Psoas muscle (tissue), 8 donors: ENCODE data around the gene RAB8A. TPM values are rescaled to one million over a fixed set of nuclear protein-coding genes. Genes with fewer than 3 reads are reported as not detected.

Experiments used
- ATAC-seq, 4 donors: fragments of 200-7000 bp; cut with Tn5 transposase; one replicate each; pipeline ENCODE4 v1.9.1; 2020; ENCODE audit warnings: moderate library complexity in 3 of 4, mild to moderate bottlenecking in 2 of 4
- DNase-seq, 2 donors: peaks; one replicate each; pipeline ENCODE4 v3.0.0-alpha.2; 2020
- H3K27ac ChIP-seq: fragments of 200-600 bp; one replicate; pipeline ENCODE4 v1.8.0; 2022
- H3K27me3 ChIP-seq, 3 donors: fragments of 200-600 bp in 1 of 3; one replicate each; pipeline versions ENCODE4 v1.6.1 to v1.8.0; 2013 to 2022; ENCODE audit warnings: low read length in 2 of 3, mild to moderate bottlenecking in 2 of 3, moderate library complexity in 1 of 3; ENCODE audit not compliant: insufficient read depth in 3 of 3
- H3K36me3 ChIP-seq, 2 donors: fragments of 200-600 bp in 1 of 2; one replicate each; pipeline versions ENCODE4 v1.6.1 to v1.8.0; 2013 to 2022; ENCODE audit warnings: low read depth in 1 of 2, mild to moderate bottlenecking in 1 of 2, moderate library complexity in 1 of 2; ENCODE audit not compliant: insufficient read depth in 1 of 2
- H3K4me1 ChIP-seq: fragments of 200-600 bp; one replicate; pipeline ENCODE4 v1.8.0; 2022
- H3K4me3 ChIP-seq: fragments of 200-600 bp; one replicate; pipeline ENCODE4 v1.8.0; 2022; ENCODE audit warnings: mild to moderate bottlenecking
- H3K9me3 ChIP-seq: fragments of 200-600 bp; one replicate; pipeline ENCODE4 v1.8.0; 2022
- CTCF ChIP-seq: fragments of 200-600 bp; IDR thresholded peaks from one replicate; pipeline ENCODE4 v1.8.0; 2022; ENCODE audit warnings: antibody characterized with exemption
- WGBS, 3 donors: extraction: QIAGEN DNeasy Blood & Tissue Kit; methylation state at CpG; one replicate each; pipeline versions ENCODE4 v1.1.6 to v1.1.7; 2013; 5-methylcytosine and 5-hydroxymethylcytosine counted together
- intact Hi-C, 2 donors: fragments of 100-400 bp; cut with DNase I; formaldehyde crosslinking; loops; one replicate each; pipeline versions ENCODE4 v1.11.0 to v1.14.2; 2022
- polyA plus RNA-seq, 3 donors: library from polyadenylated mRNA; stranded (reverse); fragments of 200-250 nt; gene quantifications; one replicate each; pipeline ENCODE4 v1.2.3, GENCODE V29; 2013
- total RNA-seq, 4 donors: library from RNA; stranded (reverse); fragmentation: NEBNext Ultra II Directional in 2 of 4; extraction: Animal tissue kit (Norgen Biotek cat#: 25700) in 2 of 4; gene quantifications; one replicate each; pipeline versions ENCODE4 v1.2.1 to v1.2.4, GENCODE V29; 2021 to 2023
- donor health status: healthy with polysubstance abuse.
- donor health status: DM: no; HTN: no; CAD: no; lungs with moderate emphysema.
- donor health status: Bipolar disorder and iron deficiency.
- donor health status: healthy.
- donor health status: DM: yes; HTN: yes; CAD: no.
- donor health status: DM: no; HTN: no; CAD: no.
- donor health status: DM: no; HTN: no; CAD: no.
- donor health status: DM: yes; HTN: yes; CAD: no.

Gene RAB8A
- total and polyA plus RNA-seq, 7 donors = 7.1 to 13.0 (median 8.4) TPM

DNA sequence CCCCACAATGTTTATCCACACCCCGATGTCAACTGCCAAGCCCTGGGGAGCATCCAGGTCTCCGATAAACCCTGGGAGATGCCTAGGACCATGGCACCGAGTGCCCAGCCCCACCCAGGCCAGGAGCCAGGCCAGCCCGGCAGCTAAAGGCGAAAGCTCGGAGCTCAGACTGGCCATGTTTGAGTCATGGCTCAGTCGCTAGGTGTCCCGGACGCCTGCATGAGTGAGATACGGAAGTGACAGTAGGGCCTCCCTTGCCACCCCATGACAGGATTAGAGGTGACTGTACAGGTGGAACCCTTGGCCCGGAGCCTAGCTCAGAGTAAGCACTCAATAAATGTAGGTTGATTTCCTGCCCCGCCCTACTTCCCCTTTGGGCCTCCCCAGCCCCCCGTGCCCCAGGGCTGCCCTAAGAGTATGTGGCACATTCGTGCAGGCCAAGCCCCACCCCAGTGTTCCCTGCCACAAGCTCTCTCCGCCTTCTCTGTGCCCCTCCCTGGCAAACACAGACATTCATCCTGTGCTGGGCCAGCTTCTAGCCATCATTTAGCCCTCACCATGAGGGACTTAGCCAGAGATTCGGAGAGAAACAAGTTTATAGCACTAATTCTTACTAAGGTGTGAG lies 41.2 kb upstream of the RAB8A start:
- Histone ChIP-seq H3K4me1 (no peaks in the 10 kb centered on the region), H3K4me3 (peak overlapping the region; percentile 18), H3K36me3 (no peaks in the 10 kb centered on the region), H3K27ac (peak overlapping the region; percentile 55), H3K9me3 (no peaks in the 10 kb centered on the region), H3K27me3 (peaks cover 0 to 8% (median 6%) of the 10 kb centered on the region in 3 donors)
- ATAC-seq (peak in 3 of 4 donors; percentile 48 to 59 (median 58)), DNase-seq (peak; percentile 59 to 67)
- 57 to 71% (median 58%) methylated on average over 16 of the region's 16 CpGs for WGBS, 3 donors
- intact Hi-C loops = no loop called here
- TF ChIP-seq CTCF = no peak

DNA sequence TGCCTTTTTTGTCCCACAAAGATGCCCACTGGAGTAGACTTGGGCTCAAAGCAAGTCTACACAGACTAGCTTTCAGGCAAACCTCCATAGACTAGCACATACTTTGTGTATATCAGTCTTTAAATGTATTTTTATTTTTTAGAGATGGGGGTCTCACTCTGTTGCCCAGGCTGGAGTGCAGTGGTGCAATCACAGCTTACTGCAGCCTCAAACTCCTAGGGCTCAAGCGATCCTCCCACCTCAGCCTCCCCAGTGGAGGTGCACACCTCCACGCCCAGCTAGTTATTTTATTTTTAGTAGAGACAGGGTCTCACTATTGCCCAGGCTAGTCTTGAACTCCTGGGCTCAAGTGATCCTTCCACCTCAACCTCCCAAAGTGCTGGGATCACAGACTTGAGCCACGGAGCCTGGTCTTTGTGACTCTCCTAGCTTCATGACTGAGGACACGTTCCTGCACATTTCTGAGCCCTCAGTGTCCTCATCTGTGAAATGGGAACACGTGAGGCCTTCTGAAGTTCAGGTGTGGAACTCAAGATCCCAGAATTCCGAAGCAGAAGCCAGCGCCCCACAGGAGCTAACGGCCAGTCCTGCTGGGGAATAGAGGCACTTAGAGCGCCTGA lies 40.5 kb upstream of the RAB8A start:
- Histone ChIP-seq H3K27me3 (peaks cover 0 to 15% (median 6%) of the 10 kb centered on the region in 3 donors), H3K27ac (peak overlapping the region; percentile 55), H3K4me1 (no peaks in the 10 kb centered on the region), H3K9me3 (no peaks in the 10 kb centered on the region), H3K4me3 (no peak overlapping the region), H3K36me3 (no peaks in the 10 kb centered on the region)
- ATAC-seq (no peak), DNase-seq (no peak)
- intact Hi-C loops = no loop called here
- 76 to 84% (median 81%) methylated on average over 9 of the region's 9 CpGs for WGBS, 3 donors
- TF ChIP-seq CTCF = no peak

DNA sequence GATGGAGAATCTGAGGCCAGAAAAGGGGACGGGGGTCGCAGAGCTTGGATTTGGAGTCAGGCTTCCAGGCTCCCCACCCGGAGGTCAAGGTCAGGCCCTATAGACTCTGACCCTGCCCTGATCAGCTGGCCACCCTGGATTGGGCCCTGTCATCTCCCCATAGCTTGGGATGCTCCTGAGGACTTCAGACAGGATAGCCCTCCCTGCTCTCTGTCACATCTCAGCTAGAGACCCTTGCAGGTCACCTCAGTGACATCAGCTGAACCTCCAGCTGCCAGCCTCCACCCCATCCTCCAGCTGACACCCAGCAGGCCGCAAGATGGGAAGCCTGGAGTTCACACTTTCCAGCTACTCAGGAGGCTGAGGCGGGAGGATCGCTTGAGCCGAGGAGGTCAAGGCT lies 38.2 kb upstream of the RAB8A start:
- no peak for TF ChIP-seq CTCF
- no peak for ATAC-seq
- DNase-seq = no peak
- no peaks in the 10 kb centered on the region for H3K4me1 ChIP-seq
- H3K4me3 ChIP-seq = no peak overlapping the region
- no peaks in the 10 kb centered on the region for H3K36me3 ChIP-seq
- intact Hi-C loops = no loop called here
- H3K27me3 ChIP-seq = peaks cover 0 to 36% (median 9%) of the 10 kb centered on the region in 3 donors
- WGBS, 3 donors = 87 to 91% (median 88%) methylated on average over 7 of the region's 7 CpGs
- H3K27ac ChIP-seq = no peak overlapping the region
- no peaks in the 10 kb centered on the region for H3K9me3 ChIP-seq

DNA sequence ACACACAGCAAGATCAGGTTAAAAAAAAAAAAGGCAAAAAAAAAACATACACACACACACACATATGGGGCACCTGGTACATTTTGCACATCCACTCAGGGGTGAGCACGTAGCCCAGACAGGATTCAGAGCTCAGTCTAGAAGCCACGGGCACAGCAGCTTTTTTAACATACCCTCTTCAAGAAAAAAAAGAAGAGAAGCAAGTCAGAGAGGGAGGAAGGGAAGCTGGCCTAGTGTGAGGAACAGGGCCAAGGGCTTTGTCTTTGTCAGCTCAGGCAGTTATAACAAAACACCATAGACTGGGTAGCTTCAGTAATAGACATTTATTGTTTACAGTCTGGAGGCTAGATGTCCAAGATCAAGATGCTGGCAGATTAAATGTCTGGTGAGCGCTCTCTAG lies 37.7 kb upstream of the RAB8A start:
- WGBS, 3 donors = 64 to 80% (median 72%) methylated on average over 3 of the region's 3 CpGs
- Histone ChIP-seq H3K4me1 (no peaks in the 10 kb centered on the region), H3K9me3 (no peaks in the 10 kb centered on the region), H3K4me3 (no peak overlapping the region), H3K36me3 (no peaks in the 10 kb centered on the region), H3K27me3 (peaks cover 0 to 39% (median 9%) of the 10 kb centered on the region in 3 donors), H3K27ac (no peak overlapping the region)
- ATAC-seq (no peak), DNase-seq (no peak)
- no peak for TF ChIP-seq CTCF
- intact Hi-C loops = no loop called here
